GM19463 (cell line): ENCODE results near the gene CCDC157.
"Not testable (repeated sequence)": the region's sequence is repeated elsewhere in the genome, so short reads cannot be mapped to it uniquely, and the experiment has no call there.

Experiments used
- ATAC-seq: cut with Tn5 transposase; IDR thresholded peaks from one replicate; pipeline ENCODE4 v1.9.1; 2021; ENCODE audit warnings: mild to moderate bottlenecking, moderate library complexity; ENCODE audit not compliant: unreplicated experiment

Gene CCDC157

DNA sequence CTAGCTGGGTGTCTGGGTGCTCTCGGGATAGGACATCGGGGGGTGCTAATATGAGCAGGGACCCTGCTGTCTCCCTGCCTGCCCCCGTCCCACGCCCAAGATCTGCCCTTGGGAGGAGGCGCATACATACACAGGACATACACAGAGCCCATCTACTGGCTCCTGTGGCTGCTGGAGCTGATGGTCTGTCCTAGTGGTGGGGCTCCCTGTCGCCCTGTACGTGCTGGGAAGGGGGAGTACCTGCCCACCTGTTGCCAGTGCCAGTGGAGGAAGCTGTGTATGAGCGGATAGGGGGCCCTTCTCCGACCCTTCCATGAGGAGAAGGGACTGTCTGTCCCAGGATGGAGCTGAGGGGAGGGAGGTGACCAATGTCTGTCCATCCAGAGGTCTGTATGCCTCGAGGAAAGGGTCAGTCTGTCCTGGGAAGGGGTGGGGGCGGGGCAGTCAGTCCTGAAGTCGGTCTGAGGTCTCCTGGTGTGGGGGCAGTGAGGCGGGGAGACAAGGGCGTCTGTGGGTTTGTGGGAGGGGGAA lies 31.0 kb upstream of the CCDC157 start:
- no peak for ATAC-seq

DNA sequence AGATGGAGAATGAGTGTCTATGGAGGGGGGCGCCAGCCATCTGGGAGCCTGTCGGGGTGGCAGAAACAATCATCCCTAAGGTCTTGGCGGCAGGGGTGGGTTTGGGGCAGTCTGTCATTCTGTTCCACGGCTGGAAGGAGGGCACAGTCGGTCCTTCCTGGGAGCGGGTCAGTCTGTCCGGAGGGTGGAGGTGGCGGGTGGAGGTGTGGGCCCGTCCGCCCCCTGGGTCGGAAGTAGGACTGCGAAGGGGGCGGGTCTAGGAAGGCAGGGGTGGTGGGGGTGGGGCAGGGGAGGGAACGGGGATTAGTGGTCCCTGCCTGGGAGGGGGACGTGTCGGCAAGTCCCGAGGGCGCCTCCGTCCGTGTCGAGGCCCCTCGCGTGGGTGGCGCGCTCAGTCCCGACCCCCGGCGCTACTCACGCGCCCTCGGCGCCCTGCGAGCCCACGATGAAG lies 30.5 kb upstream of the CCDC157 start:
- ATAC-seq: peak; percentile 31

DNA sequence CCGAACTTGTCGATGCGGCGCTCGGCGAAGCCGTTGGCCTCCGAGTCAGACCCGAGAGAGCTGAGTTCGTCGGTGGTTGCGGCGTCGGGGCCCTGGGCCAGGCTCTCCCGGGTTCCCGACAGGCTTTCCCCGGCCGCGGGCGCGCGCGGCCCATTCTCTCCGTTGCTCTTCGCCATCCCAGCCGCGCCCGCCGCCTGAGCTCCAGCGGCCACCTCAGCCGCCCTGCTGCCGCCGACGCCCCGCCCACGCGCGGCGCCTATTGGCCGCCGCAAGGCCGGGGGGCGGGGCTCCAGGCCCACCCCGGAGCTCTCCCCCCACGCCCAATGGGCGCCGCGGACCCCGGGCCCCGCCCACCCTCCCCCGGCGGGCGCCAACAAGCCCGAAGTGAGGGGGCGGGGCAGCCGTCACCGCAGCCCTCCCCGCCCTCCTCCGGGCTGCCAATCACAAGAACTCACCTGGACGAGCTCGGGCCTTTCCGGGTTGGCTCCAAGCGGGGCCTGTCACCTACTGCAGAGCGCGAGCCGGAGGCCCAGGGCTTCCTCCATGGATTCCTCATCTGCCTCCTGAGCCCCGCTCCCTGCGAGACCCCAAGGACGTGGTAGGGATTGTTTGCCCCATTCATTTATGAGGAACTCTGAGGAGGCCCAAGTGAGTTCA lies 30.0 kb upstream of the CCDC157 start, which contains the start of gene TBC1D10A:
Gene TBC1D10A, minus strand, starts transcription at position 236 of the 657 bp plus-strand sequence. Its CDS starts 60 bp downstream, at position 176.
- ATAC-seq: peak; percentile 89

DNA sequence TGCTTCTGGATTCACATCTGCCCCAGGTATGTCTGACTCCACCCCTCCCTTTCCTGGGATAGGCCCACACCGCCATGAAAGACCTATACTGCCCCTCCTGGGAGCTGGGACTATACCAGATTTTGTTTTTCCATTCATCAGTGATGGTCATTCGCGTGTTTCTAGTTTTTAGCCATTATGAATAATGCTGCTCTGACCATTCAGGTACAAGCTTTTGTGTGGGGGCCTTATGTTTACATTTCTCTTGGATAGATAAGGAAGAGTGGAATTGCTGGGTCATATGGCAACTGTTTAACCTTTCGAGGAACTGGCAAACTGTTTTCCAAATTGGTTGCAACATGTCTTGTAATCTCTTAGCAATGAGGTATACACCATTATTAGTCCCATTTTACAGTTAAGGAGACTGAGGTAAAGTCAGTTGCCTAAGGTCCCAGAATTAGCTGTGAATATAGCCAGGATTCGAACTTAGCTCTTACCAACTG lies 28.9 kb upstream of the CCDC157 start:
- no peak for ATAC-seq

DNA sequence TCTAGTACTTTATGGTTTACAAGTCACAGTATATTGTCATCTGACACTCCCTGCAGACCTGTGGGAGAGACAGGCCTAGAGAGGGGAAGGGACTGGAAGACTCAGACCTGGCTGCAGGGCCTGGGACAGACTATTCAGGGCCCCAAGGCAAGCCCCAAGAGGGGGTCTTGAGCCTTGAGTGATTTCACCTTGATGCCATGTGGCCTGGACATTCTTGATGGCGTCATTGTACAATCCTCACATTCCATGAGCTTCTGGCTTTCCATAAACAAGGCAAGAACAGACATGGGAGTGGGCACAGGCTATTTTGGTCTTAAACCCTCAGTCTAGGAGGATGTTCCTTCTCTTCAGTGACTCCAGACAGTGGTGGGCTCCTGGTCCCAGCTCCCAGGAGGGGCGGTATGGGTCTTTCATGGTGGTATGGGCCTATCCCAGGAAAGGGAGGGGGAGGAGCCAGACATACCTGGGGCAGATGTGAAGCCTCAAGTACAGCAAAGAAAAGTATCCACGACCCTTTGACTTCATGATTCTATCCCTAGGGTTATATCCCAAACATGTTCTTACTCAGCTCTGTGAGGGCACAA lies 28.2 kb upstream of the CCDC157 start:
- no peak for ATAC-seq

DNA sequence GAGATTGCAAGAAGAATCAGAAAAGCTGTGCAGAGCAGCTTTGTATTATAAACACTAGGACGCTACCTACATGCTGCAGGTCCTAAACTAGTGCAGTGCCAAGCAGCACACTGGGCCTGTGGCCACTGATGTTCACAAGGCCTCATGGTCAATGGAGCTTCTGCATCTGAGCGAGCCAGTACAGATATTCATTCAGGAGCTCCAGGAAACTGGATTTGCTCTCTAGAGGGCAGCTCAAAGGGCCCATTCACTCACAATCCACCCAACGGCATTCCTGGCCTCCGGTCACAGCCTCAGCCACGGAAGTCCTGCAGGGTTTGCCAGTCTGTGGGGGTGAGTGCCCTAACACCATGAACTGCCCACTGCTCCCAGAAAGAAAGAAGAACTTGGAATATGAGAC lies 24.3 kb upstream of the CCDC157 start:
- no peak for ATAC-seq

DNA sequence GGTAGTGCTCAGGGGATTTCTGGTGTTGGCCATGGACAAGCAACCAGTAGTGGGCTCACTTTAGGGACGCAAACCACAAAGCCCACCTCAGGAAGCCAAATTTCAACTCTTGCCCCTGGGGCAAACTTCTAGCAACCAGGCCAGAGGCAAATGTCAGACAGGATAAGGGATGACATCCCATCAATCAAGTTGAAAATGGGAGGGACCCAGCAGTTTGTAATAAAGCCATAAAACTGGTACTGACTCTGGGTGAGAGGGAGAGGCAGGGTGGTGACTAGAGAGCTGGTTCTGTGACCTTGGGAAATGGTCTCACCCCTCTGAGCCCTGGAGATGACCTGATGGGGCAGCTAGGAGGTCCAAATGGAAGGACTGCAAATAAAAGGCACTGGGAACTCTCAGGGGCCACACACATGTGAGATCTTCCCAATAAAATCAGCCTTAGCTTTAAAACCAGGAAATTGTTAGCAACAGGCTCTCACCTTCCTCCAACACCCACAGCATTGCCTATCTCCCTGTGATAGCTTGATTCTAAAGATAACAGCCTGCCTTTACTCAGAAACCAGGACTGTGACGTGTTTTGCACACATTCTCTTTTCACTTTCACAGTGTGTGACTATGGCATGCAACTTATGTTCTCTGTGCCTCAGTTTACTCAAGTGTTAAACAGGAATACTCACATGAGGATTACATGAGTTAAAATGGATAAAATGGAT lies 23.7 kb upstream of the CCDC157 start:
- no peak for ATAC-seq

DNA sequence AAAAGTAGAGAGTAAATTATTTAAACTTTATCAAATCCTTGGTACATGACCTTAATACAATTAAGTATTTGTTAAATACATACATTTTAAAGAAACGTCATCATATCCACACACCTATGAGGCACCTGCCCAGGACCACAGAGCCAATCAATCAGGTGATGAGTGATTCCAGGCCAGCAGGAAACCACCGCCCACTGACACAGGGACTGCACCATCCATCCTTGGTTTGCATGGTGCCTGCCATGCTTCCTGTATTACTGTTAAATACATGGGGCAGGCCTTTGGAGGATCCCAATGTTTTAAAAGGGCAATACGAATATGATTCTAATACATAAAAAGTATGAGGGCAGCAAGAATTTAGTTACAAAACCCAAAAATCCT lies 23.1 kb upstream of the CCDC157 start:
- no peak for ATAC-seq

DNA sequence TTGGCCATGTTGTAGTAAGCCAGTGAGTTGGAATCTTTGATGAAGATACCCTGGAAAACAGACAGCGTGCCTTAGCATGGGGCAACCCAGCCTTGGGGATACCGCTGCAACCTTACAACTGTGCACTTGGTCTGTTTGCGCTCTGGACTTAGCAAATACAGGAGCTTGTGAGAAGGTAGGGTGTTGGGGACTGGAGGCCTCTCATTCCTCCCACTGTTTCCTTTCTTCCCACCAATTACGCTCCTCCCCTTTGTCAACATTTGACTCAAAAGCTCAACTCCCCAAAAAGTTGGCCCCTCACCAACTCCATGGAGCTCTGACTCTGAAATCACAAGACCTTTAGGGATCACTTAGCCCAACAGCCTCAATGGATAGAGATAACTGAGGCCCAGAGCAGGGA lies 22.2 kb upstream of the CCDC157 start:
- no peak for ATAC-seq

DNA sequence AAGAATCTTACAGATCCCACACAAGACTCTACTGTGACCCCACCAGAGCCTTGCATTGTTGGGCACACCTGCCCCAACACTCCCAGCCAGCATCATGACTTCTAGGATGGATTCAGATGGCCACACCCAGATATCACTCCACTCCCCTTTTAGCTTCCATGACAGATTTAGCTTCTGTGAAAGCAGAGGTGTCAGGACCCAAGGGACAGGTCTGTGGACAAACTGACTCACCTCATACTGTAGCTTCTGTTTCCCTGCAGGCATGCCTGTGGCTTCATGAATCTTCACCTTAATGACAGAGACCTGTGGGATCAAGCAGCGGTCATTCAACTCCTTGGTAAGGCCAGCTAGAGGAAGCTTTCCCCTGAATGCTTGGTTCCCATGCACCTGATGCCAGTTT lies 21.6 kb upstream of the CCDC157 start:
- no peak for ATAC-seq

DNA sequence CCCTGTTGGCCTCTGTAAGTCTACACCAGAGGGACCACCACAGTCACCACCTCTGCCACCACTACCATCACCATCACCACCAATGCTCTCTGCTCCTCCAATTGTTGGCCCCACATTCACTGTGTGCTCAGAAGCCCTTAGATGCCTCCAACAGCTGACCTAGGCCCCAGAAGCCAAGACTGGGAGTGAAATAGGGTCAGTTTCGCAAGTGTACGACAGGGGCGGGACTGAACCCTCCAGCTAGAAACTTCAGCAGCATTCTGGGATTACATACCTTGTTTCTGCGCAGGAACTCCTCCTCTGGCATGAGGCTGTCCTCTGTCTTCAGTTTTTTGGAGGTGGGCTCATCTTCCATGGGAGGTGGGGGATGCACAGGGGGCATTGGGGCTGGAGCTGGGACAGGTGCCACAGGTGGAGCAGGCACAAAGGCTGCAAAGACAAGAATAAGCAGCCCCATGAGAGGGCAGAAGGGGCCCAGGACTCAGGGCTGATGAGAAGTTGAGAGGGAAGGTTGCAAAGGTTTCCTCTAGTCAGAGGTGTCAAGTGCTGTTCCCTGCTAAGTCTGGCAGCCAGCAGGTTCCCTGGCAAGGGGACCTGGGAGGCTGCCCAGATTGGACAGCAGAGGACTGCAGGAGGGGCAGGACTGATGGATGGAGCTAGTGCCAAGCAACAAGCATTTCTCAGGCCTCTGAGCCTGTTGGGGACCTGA lies 19.9 kb upstream of the CCDC157 start:
- ATAC-seq: no peak

DNA sequence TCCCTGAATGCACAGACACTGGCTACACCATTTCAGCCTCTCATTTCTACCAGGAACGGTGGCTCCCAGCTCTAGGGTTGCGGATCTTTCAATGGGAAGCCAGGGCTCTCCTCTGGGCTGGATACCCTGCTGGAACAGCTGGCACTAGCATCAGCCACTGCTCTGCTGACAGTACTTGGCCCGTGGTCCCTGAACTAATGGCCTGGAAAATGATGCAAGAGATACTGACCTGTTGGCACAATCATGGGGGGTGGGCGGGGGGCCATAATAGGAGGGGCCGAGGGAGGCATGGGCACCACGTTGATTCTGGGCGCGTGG lies 19.4 kb upstream of the CCDC157 start:
- ATAC-seq: no peak

DNA sequence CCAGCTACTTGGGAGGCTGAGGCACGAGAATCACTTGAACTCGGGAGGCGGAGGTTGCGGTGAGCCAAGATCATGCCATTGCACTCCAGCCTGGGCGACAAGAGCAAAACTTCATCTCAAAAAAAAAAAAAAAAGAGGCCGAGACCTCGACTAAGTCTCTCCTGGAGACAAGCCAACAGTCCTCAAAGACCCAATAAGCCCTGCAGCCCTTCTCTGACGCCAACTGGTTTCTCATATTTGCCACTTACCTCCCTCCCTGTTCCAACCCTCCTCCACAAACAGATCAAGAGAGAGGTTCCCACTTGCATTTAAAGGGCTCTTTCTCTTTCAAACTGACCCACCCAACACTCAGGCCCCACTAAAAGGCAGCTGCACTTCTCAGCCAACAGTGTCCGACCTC lies 18.5 kb upstream of the CCDC157 start:
- not testable (repeated sequence) for ATAC-seq

DNA sequence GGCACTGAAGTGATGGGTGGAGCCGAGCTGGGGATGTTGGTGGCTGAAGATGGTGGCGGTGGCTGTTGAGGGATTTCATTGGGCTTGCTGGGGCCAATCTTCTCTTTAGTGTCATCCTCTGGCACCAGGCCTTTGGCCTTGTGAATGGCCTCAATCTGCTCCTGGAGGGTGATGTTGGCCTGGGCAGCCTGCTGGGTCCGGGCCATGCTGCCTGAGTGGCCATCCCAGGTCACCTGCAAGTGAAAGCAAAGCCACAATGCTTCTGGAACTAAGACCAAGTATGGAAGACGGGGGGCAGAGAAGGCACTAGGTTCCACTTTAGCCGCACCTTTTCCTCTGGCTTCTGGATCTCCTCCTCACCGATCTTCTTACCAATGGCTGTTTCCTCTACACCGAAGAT lies 18.0 kb upstream of the CCDC157 start:
- ATAC-seq: no peak

DNA sequence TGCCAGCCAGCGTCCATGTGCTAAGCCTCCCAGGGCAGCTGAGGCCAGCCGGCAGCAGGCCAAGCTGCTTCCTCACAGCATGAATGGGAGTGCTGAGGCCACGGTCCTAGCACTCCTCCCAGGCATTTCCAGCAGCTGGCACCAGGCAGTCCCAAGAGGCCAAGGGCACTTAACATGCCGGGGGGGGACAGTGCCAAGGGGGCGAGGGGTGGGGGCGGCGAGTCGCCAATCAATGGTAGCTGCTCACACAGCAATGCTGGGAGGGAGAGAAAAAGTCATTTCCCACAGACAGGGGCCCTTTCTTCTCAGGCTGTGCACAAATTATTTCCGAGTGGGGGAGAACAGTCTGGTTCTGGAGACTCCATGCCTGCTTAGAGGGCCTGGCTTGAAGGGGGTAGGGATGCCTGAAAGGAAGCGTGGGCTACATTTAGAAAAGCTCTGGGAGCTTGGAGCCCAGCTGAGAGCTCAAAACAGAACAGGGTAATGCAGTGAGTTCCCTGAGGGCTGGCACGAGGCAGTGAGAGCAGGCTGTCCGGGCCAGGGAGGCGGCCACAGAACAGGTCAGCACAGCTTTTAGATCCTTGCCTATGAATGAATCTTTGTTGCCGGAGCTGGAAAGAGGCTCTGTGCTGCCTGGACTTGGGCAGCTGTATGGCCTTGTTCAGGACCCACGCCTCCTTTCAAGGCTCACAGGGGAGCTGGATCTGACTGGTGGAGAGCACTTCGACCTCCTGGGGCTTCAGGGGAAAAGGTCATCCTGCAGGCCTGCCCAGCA lies 15.7 kb upstream of the CCDC157 start:
- ATAC-seq: no peak

DNA sequence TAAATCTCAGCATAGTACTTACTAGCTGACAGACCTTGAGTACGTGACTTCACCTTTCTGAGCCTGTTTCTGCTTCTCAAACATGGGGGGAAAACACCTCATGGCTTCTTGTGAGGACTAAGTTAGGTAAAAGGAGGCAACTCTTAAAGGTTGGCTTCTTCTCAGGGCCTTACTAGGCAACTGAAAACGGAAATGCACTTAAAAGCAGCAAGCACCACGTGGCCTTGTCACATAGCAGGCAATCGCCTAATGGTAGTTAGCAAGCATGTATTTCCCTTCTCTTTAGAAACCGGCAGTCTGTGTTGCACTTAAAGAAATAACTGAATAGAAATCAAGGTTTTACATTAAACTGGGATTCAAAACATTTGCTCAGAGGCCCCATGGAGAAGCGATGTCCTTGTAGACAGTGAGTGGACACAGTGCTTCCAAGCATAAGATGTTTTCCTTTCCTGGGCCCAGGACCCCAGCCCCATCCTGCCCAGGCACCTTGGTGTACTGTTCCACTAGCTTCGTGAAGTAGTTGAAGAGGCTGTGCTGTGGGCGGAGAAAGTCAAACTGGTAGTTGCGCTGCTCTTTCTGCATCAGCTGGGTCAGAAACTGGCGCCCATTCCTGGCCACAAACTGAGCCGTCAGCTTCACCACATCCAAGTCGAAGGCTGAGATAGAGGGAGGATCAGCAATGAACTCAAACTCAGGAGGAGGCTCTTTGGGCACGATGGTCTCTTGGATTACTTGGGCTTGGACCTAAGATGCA lies 12.2 kb upstream of the CCDC157 start:
- no peak for ATAC-seq

DNA sequence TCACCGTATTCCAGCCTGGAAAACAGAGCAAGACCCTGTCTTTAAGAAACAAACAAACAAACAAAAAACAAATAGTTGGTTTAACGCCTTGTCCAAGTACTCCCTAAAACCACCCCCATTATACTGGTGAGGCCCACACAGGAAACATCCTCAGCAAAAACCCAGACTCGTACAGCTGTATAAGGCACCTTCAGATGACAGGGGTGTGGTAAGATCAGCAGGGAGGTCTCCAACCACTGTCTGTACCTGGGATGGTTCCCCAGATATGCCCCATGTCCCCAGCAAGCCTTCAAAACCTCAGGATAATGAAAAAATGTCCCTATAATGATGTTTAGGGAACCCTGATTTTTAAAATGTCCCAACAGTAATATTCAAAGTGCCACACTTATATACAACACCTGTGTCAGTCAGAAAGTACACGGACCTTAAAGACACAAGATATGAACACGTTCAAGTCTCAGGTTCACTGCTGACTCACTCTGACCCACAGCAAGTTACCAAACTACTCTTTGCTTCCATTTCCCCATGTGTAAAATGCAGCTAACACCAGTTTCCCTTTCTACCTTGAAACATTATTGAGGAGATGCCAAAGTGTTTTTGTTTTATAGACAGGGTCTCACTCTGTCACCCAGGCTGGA lies 9.4 kb upstream of the CCDC157 start:
- ATAC-seq: no peak

DNA sequence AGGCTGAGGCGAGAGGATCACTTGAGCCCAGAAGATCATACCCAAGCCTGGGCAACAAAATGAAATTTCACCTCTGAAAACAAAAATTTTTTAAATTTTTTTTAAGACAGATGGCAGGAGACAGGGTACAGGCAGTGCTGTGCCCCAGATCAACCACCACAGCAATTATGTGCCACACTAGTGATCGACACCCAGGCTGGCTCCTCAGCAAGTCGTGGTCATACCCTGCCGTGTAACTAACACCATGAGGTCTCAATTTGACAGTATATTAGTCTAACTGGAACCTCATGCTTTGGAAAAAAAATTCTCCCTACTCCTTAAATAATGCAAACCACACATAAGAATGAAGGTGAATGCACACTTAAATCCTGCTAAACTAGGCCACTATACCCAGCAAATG lies 8.4 kb upstream of the CCDC157 start:
- ATAC-seq: no peak

DNA sequence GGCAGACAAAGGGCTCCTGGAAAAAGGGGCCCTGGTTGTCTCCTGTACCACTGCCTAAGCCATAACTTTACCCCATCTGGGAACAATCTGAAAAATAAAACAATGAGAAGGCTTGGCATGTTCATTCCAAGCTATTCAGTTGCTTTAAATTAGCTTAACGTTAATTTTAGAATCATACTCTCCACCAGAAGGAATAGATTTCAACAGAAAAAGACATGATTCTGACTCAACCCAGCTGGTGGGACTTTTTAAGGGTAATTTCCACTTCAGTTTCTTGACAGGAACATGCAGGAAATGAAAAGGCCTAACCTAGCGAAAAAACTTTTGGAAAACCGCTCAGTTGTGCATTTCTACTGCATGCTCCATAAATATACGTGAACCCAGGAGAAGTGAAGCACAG lies 8.0 kb upstream of the CCDC157 start:
- ATAC-seq: no peak
